Sigmoid colon (tissue), 4 donors: ENCODE measurements around the gene C2CD2.

ENCODE experiments used
- CTCF ChIP-seq, 4 experiments: fragments of 450-650 bp in 3 of 4; fragments of 200-600 bp in 1 of 4; IDR thresholded peaks; one replicate each; pipeline ENCODE4 v1.5.1; 2016 to 2019; ENCODE audit warnings: antibody characterized with exemption in 4 of 4, mild to moderate bottlenecking in 3 of 4, moderate library complexity in 2 of 4
- EP300 ChIP-seq, 4 donors: sonication (generic); formaldehyde crosslinking; IDR thresholded peaks; one replicate each; pipeline ENCODE4 v1.6.1; 2017; ENCODE audit warnings: antibody characterized with exemption in 4 of 4
- POLR2A ChIP-seq, 2 donors: fragments of 450-650 bp; IDR thresholded peaks; one replicate each; pipeline ENCODE4 v1.6.1; 2016; ENCODE audit warnings: antibody characterized with exemption in 2 of 2, mild to moderate bottlenecking in 2 of 2, moderate library complexity in 2 of 2

DNA sequence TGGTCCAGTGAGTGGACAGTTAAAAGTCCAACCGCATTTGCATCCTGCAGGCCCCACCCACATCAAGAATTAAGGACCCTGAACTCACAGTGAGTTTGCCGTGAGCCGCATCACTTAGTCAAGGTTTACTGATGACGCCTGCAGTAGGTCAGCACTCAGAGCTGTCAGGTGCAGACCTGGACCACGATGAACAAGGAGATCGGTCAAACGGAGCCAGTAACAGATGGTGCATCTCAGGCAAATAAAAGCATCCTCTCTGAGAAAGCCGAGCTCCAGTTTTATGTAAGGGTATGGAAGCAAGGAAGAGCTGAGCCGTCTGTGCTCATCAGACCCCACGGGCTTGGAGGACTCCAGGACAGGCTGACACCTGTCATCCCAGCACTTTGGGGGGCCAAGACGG is 79.2 kb downstream of the C2CD2 start:
- TF ChIP-seq CTCF (IDR thresholded peaks at IDR 0.05) (no peak), EP300 (IDR thresholded peaks at IDR 0.05) (no peak), POLR2A (IDR thresholded peaks at IDR 0.05) (no peak)
